Heart left ventricle (tissue), 13 donors: ENCODE data around the gene GAS7.

Source experiments
- POLR2A ChIP-seq, 2 donors: fragments of 450-650 bp; IDR thresholded peaks; one replicate each; pipeline ENCODE4 v1.6.1; 2017; ENCODE audit warnings: antibody characterized with exemption in 2 of 2, mild to moderate bottlenecking in 2 of 2, moderate library complexity in 2 of 2
- TF ChIP-seq, protein P1 (sequence below), 12 donors: fragments of 200-600 bp; sonication (generic) in 4 of 12; IDR thresholded peaks; one replicate each; pipeline versions ENCODE4 v1.5.0 to v1.8.0; 2018 to 2022; ENCODE audit warnings: antibody characterized with exemption in 12 of 12, mild to moderate bottlenecking in 5 of 12
- donor health status: ischemic (EF 13 %, LVEDD 7.1; RV severe dilation, severe dysfunction).
- donor health status: DM: no; HTN: yes; CAD: no.
- donor health status: DM: no; HTN: no; CAD: no.
- donor health status: ischemic (EF 25% LVEDD 6.9; RV normal size, moderate dysfunction).
- donor health status: ischemic (EF 25% LVEDD 5.7; RV mildly dilated, moderate dysfunction).
- donor health status: ischemic (EF 35%, LVEDD 5.7; RV mildly dilated, moderate dysfunction).
- donor health status: nonischemic (EF 11% LVEDD 7.7; RV severe dilation, severe dysfunction).
- donor health status: DM: yes; HTN: yes; CAD: no.
- donor health status: PGD.
- donor health status: ischemic (EF 29% LVEDD 5.4; RV normal size, mild dysfunction).
- donor health status: nonischemic (EF 23%, LVEDD 6.1; RV moderate dilation, normal function).

GRCh38 chr17:9936095-9936494 is 262.3 kb downstream of the GAS7 start:
- TF ChIP-seq, protein P1, sequence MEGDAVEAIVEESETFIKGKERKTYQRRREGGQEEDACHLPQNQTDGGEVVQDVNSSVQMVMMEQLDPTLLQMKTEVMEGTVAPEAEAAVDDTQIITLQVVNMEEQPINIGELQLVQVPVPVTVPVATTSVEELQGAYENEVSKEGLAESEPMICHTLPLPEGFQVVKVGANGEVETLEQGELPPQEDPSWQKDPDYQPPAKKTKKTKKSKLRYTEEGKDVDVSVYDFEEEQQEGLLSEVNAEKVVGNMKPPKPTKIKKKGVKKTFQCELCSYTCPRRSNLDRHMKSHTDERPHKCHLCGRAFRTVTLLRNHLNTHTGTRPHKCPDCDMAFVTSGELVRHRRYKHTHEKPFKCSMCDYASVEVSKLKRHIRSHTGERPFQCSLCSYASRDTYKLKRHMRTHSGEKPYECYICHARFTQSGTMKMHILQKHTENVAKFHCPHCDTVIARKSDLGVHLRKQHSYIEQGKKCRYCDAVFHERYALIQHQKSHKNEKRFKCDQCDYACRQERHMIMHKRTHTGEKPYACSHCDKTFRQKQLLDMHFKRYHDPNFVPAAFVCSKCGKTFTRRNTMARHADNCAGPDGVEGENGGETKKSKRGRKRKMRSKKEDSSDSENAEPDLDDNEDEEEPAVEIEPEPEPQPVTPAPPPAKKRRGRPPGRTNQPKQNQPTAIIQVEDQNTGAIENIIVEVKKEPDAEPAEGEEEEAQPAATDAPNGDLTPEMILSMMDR (IDR thresholded peaks at IDR 0.05), result no peak
- no peak for TF ChIP-seq POLR2A (IDR thresholded peaks at IDR 0.05)
